Kidney epithelial cell (primary cell): ENCODE data around the gene C4BPA. TPM values are rescaled to one million over a fixed set of nuclear protein-coding genes. Genes with fewer than 3 reads are reported as not detected.

Experiments
- DNase-seq: peaks from one replicate; pipeline ENCODE4 v3.0.0-alpha.2; 2010; ENCODE audit warnings: low read depth
- H3K27me3 ChIP-seq: 2 replicates; pipeline ENCODE4 v1.6.0; 2011; ENCODE audit warnings: low read length; ENCODE audit not compliant: control insufficient read depth, insufficient read depth
- H3K36me3 ChIP-seq: 2 replicates; pipeline ENCODE4 v1.5.1; 2011; ENCODE audit warnings: low read length; ENCODE audit not compliant: control insufficient read depth, insufficient read depth
- H3K4me3 ChIP-seq: 2 replicates; pipeline ENCODE4 v1.5.1; 2011; ENCODE audit warnings: low read depth, mild to moderate bottlenecking, control low read depth, low read length
- total RNA-seq: library from RNA; depleted of rRNA; stranded (reverse); fragments of >200 nt; gene quantifications from 2 replicates; pipeline ENCODE4 v1.2.3, GENCODE V29; 2015
- TF ChIP-seq, protein P1 (sequence below): IDR thresholded peaks from 2 replicates; pipeline ENCODE4 v1.5.1; 2011; ENCODE audit warnings: mild to moderate bottlenecking, moderate library complexity, low read length, control low read depth, inconsistent platforms; ENCODE audit not compliant: insufficient read depth, poor library complexity, severe bottlenecking

C4BPA gene
- total RNA-seq, 1 donor from 2014 or later = not detected

DNA sequence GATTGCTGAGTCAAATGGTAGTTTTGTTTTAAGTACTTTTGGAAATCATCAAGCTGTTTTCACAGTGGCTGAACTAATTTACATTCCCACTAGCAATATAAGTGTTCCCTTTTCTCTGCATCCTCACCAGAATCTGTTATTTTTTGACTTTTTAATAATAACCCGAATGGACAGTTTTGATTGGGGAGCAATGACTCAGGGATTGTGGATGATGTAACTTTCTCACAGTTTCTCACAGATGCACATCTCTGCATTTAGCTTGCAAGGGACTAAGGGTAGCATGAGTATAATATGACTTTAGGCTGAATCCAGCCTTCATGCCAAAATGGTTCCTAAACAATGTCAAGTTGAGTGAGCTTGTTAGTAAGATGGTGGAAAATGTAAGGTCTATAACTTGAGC is 90.2 kb downstream of the C4BPA start:
- TF ChIP-seq, protein P1, sequence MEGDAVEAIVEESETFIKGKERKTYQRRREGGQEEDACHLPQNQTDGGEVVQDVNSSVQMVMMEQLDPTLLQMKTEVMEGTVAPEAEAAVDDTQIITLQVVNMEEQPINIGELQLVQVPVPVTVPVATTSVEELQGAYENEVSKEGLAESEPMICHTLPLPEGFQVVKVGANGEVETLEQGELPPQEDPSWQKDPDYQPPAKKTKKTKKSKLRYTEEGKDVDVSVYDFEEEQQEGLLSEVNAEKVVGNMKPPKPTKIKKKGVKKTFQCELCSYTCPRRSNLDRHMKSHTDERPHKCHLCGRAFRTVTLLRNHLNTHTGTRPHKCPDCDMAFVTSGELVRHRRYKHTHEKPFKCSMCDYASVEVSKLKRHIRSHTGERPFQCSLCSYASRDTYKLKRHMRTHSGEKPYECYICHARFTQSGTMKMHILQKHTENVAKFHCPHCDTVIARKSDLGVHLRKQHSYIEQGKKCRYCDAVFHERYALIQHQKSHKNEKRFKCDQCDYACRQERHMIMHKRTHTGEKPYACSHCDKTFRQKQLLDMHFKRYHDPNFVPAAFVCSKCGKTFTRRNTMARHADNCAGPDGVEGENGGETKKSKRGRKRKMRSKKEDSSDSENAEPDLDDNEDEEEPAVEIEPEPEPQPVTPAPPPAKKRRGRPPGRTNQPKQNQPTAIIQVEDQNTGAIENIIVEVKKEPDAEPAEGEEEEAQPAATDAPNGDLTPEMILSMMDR = no peak
- H3K4me3 ChIP-seq = no peak overlapping the region
- no peaks in the 10 kb centered on the region for H3K27me3 ChIP-seq
- no peak for DNase-seq
- H3K36me3 ChIP-seq = no peaks in the 10 kb centered on the region

Other genes starting within 250 kb of the C4BPA start
- not detected in 2 replicates for gene IL20, start 238.6 kb upstream of the C4BPA start, total RNA-seq
- gene IL24, start 206.8 kb upstream of the C4BPA start, total RNA-seq = 0.38 and 0.82 TPM in 2 replicates
- gene FCMR, start 182.3 kb upstream of the C4BPA start, total RNA-seq = 0.71 TPM in 1 of 2 replicates, not detected in the other
- gene PIGR, start 157.8 kb upstream of the C4BPA start, total RNA-seq = not detected in 2 replicates
- not detected in 2 replicates for gene FCAMR, start 133.8 kb upstream of the C4BPA start, total RNA-seq
- gene C1orf116, start 71.5 kb upstream of the C4BPA start, total RNA-seq = 34.1 and 39.8 TPM in 2 replicates
- 7.9 and 8.2 TPM in 2 replicates for gene YOD1, start 53.0 kb upstream of the C4BPA start, total RNA-seq
- 15.5 and 16.0 TPM in 2 replicates for gene PFKFB2, start 51.0 kb upstream of the C4BPA start, total RNA-seq
- gene C4BPB, start 15.4 kb upstream of the C4BPA start, total RNA-seq = not detected in 2 replicates
- 35.4 and 39.0 TPM in 2 replicates for gene CD55, start 217.4 kb downstream of the C4BPA start, total RNA-seq